SK-N-SH (cell line): ENCODE data around the gene DEPDC7. TPM values are rescaled to one million over a fixed set of nuclear protein-coding genes. Genes with fewer than 3 reads are reported as not detected.

Source experiments
- CTCF ChIA-PET: fragments of 300-600, 350-600 bp; formaldehyde crosslinking; extraction: SDS; loops from one replicate; lab custom pipeline; 2021; lab: Yijun Ruan, JAX
- POLR2A ChIA-PET: fragments of 350-600 bp; sonication (Branson Sonifier 250); formaldehyde crosslinking; extraction: SDS; loops from one replicate; lab custom pipeline; 2020; ENCODE audit warnings: antibody characterized with exemption, inconsistent platforms; lab: Yijun Ruan, JAX
- DNase-seq: peaks from one replicate; pipeline ENCODE4 v3.0.0; 2012
- H2AFZ ChIP-seq: fragments of 200-600 bp; sonication (generic); 2 replicates; pipeline ENCODE4 v1.8.1; 2016; ENCODE audit warnings: antibody characterized with exemption, mild to moderate bottlenecking, low read depth
- H3F3A ChIP-seq: fragments of 200-600 bp; sonication (generic); replicated peaks from 2 replicates; pipeline ENCODE3; 2016; ENCODE audit warnings: antibody characterized with exemption, mild to moderate bottlenecking; ENCODE audit not compliant: insufficient read depth
- H3K27ac ChIP-seq, 2 experiments: fragments of 200-500 bp in 1 of 2; fragments of 200-600 bp in 1 of 2; sonication (Bioruptor generic) in 1 of 2; sonication (generic), shearing (Covaris generic) in 1 of 2; 2 replicates each; pipeline versions ENCODE4 v1.5.1 to v1.6.1; 2014 to 2016; ENCODE audit warnings: low read depth in 2 of 2, inconsistent platforms in 1 of 2, low read length in 1 of 2, mild to moderate bottlenecking in 1 of 2, mixed read lengths in 1 of 2
- H3K27me3 ChIP-seq: fragments of 200-600 bp; sonication (generic), shearing (Covaris generic); 2 replicates; pipeline ENCODE4 v1.6.1; 2016; ENCODE audit warnings: mixed run types; ENCODE audit not compliant: insufficient read depth
- H3K36me3 ChIP-seq, 2 experiments: fragments of 200-500 bp in 1 of 2; fragments of 200-600 bp in 1 of 2; sonication (Bioruptor generic) in 1 of 2; sonication (generic) in 1 of 2; replicated peaks in 1 of 2; 2 replicates each; pipeline versions ENCODE3 to v1.5.1; 2014 to 2016; ENCODE audit warnings: low read length in 1 of 2, mild to moderate bottlenecking in 1 of 2; ENCODE audit not compliant: insufficient read depth in 2 of 2, control insufficient read depth in 1 of 2
- H3K4me1 ChIP-seq, 2 experiments: fragments of 200-500 bp in 1 of 2; fragments of 200-600 bp in 1 of 2; sonication (Bioruptor generic) in 1 of 2; sonication (generic), shearing (Covaris generic) in 1 of 2; 2 replicates each; pipeline versions ENCODE4 v1.5.1 to v1.6.1; 2014 to 2016; ENCODE audit warnings: low read depth in 1 of 2, low read length in 1 of 2, mixed run types in 1 of 2; ENCODE audit not compliant: insufficient read depth in 2 of 2, control insufficient read depth in 1 of 2
- H3K4me2 ChIP-seq: fragments of 200-600 bp; sonication (generic), shearing (Covaris generic); 2 replicates; pipeline ENCODE4 v1.6.1; 2017; ENCODE audit warnings: mixed run types
- H3K4me3 ChIP-seq, 2 experiments: fragments of 200-500 bp in 1 of 2; fragments of 200-600 bp in 1 of 2; sonication (Bioruptor generic) in 1 of 2; sonication (generic), shearing (Covaris generic) in 1 of 2; 2 replicates each; pipeline versions ENCODE4 v1.5.1 to v1.8.1; 2014 to 2016; ENCODE audit warnings: low read depth in 2 of 2, inconsistent platforms in 1 of 2, low read length in 1 of 2, mild to moderate bottlenecking in 1 of 2, mixed read lengths in 1 of 2, moderate library complexity in 1 of 2
- H3K79me2 ChIP-seq: fragments of 200-600 bp; sonication (generic); 2 replicates; pipeline ENCODE4 v1.8.1; 2017; ENCODE audit warnings: mild to moderate bottlenecking; ENCODE audit not compliant: insufficient read depth
- H3K9ac ChIP-seq: fragments of 200-600 bp; sonication (generic); 2 replicates; pipeline ENCODE4 v1.6.1; 2017; ENCODE audit warnings: mixed run types
- H3K9me2 ChIP-seq: fragments of 200-600 bp; sonication (generic); 2 replicates; pipeline ENCODE4 v1.6.1; 2017; ENCODE audit warnings: mixed run types
- H3K9me3 ChIP-seq: fragments of 200-600 bp; sonication (generic); 2 replicates; pipeline ENCODE4 v1.6.1; 2017; ENCODE audit warnings: mixed run types, mild to moderate bottlenecking, moderate library complexity
- H4K20me1 ChIP-seq: fragments of 200-600 bp; sonication (generic); 2 replicates; pipeline ENCODE4 v1.6.1; 2017; ENCODE audit warnings: mild to moderate bottlenecking, mixed run types; ENCODE audit not compliant: insufficient read depth
- CHD2 ChIP-seq: fragments of 150-350 bp; IDR thresholded peaks from 2 replicates; pipeline ENCODE4 v1.6.1; 2018; ENCODE audit warnings: low read length; ENCODE audit not compliant: partially characterized antibody
- CTCF ChIP-seq: fragments of 200-600 bp; sonication (generic); IDR thresholded peaks from 2 replicates; pipeline ENCODE4 v1.6.1; 2017; ENCODE audit warnings: antibody characterized with exemption, mild to moderate bottlenecking, moderate library complexity
- GATA2 ChIP-seq: sonication (generic); formaldehyde crosslinking; IDR thresholded peaks from 2 replicates; pipeline ENCODE4 v1.5.0; 2020; ENCODE audit warnings: mild to moderate bottlenecking, missing genetic modification reagents
- JUND ChIP-seq: IDR thresholded peaks from 2 replicates; pipeline ENCODE4 v1.4.0; 2012
- MXI1 ChIP-seq: IDR thresholded peaks from 2 replicates; pipeline ENCODE4 v1.6.1; 2012; ENCODE audit warnings: mild to moderate bottlenecking, low read depth, low read length, improper control_type of control experiment
- NRF1 ChIP-seq: IDR thresholded peaks from 2 replicates; pipeline ENCODE4 v1.6.1; 2012; ENCODE audit warnings: low read depth, mild to moderate bottlenecking, low read length
- RFX5 ChIP-seq: IDR thresholded peaks from 2 replicates; pipeline ENCODE4 v1.6.1; 2012; ENCODE audit warnings: mild to moderate bottlenecking, improper control_type of control experiment, low read length
- RXRA ChIP-seq: IDR thresholded peaks from 2 replicates; pipeline ENCODE4 v1.4.0; 2012; ENCODE audit warnings: low read depth, mild to moderate bottlenecking, borderline replicate concordance
- SMC3 ChIP-seq: IDR thresholded peaks from 2 replicates; pipeline ENCODE4 v1.6.1; 2012; ENCODE audit warnings: low read depth, low read length, improper control_type of control experiment
- TEAD4 ChIP-seq: IDR thresholded peaks from 2 replicates; pipeline ENCODE4 v1.4.0; 2012; ENCODE audit warnings: mild to moderate bottlenecking, borderline replicate concordance; ENCODE audit not compliant: insufficient read depth
- YY1 ChIP-seq: IDR thresholded peaks from 2 replicates; pipeline ENCODE4 v1.4.0; 2012; ENCODE audit warnings: low read depth, mild to moderate bottlenecking
- WGBS: methylation state at CpG from one replicate; pipeline ENCODE4 v1.1.6; 2017; ENCODE audit warnings: low lambda C conversion rate; 5-methylcytosine and 5-hydroxymethylcytosine counted together
- polyA plus RNA-seq, 3 experiments: library from polyadenylated mRNA; depleted of rRNA; stranded (reverse); fragments of >200 nt; gene quantifications; 2 replicates each; pipeline ENCODE4 v1.2.3, GENCODE V29; 2012
- TF ChIP-seq, protein P1 (sequence below): IDR thresholded peaks from 2 replicates; pipeline ENCODE4 v1.4.0; 2012; ENCODE audit warnings: low read depth
- TF ChIP-seq, protein P2 (sequence below): IDR thresholded peaks from 2 replicates; pipeline ENCODE4 v1.4.0; 2012; ENCODE audit warnings: low read depth, borderline replicate concordance
- TF ChIP-seq, protein P3 (sequence below): IDR thresholded peaks from 2 replicates; pipeline ENCODE4; 2012
- TF ChIP-seq, protein P4 (sequence below): fragments of 150-350 bp; IDR thresholded peaks from 2 replicates; pipeline ENCODE4 v1.6.1; 2016; ENCODE audit warnings: mild to moderate bottlenecking, low read depth, low read length

The DEPDC7 gene
- polyA plus RNA-seq, 1 of the 3 experiments (the other 2 are of a cell fraction): 9.7 TPM

DNA sequence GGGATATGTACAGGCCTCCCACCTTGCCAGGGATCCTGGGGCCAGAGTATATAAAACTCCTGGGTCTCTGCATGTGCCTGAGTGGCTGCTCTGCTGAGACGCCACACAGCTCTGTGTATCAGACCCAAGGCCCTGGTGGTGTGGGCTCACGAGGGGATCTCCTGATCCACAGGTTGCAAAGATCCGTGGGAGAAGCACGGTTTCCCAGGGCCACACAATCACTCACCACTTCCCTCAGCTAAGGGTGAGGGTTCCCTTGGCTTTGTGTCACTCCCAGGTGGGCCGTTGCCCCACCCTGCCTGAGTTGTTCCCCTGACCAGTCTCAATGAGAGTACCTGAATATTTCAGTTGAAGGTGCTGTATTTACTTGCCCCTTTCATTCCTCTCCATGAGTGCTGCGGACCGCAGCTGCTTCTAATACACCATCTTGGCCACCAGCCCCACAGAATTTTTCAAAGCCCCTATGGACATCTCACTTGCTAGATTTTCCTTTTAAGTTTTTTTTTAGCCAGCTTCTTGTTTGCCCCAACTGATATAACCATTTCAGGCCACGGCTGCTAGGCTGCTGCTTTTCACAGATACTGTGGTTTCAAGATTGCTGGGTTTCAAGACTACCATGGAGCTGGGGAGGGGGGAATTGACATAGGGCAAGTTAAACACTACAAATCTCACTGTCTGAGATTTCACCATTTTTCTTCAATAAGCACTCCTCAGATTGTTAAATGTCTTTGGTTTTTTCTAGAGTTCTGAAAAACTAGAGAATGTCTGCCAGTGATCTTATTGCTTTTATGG, 13.7 kb upstream of the DEPDC7 start:
- whole genome bisulfite sequencing: 86% methylated on average over 7 of the region's 8 CpGs
- peaks cover 0 to 10% of the 10 kb centered on the region in 2 experiments; a peak in 2 of 4 replicates for H3K4me1 ChIP-seq
- ChIA-PET CTCF (interaction anchor here (1.1 kb wide), 1 partner anchor 64 kb away, joined by 3 read pairs; no protein-coding TSS in a partner anchor), POLR2A (no interaction called here)
- peaks cover 13% of the 10 kb centered on the region for H3F3A ChIP-seq
- H3K9ac ChIP-seq: no peak overlapping the region
- no peak overlapping the region for H2AFZ ChIP-seq
- DNase-seq: no peak
- no peak overlapping the region for H3K27ac ChIP-seq
- H3K9me2 ChIP-seq: no peaks in the 10 kb centered on the region
- H3K79me2 ChIP-seq: no peaks in the 10 kb centered on the region
- no peak overlapping the region for H3K4me2 ChIP-seq
- H3K4me3 ChIP-seq: no peak overlapping the region
- H3K27me3 ChIP-seq: no peaks in the 10 kb centered on the region
- peaks cover 5% of the 10 kb centered on the region; the same call in 1 of the 2 replicates for H3K9me3 ChIP-seq
- no peaks in the 10 kb centered on the region for H4K20me1 ChIP-seq
- no peak for TF ChIP-seq CTCF
- no peak for TF ChIP-seq JUND
- TF ChIP-seq, protein P1, sequence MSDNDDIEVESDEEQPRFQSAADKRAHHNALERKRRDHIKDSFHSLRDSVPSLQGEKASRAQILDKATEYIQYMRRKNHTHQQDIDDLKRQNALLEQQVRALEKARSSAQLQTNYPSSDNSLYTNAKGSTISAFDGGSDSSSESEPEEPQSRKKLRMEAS: no peak
- no peak for TF ChIP-seq CHD2
- no peak for TF ChIP-seq RXRA
- TF ChIP-seq MXI1: no peak
- TF ChIP-seq RFX5: no peak
- no peak for TF ChIP-seq TEAD4
- TF ChIP-seq, protein P2, sequence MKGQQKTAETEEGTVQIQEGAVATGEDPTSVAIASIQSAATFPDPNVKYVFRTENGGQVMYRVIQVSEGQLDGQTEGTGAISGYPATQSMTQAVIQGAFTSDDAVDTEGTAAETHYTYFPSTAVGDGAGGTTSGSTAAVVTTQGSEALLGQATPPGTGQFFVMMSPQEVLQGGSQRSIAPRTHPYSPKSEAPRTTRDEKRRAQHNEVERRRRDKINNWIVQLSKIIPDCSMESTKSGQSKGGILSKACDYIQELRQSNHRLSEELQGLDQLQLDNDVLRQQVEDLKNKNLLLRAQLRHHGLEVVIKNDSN: no peak
- TF ChIP-seq, protein P3, sequence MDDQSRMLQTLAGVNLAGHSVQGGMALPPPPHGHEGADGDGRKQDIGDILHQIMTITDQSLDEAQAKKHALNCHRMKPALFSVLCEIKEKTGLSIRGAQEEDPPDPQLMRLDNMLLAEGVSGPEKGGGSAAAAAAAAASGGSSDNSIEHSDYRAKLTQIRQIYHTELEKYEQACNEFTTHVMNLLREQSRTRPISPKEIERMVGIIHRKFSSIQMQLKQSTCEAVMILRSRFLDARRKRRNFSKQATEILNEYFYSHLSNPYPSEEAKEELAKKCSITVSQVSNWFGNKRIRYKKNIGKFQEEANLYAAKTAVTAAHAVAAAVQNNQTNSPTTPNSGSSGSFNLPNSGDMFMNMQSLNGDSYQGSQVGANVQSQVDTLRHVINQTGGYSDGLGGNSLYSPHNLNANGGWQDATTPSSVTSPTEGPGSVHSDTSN: no peak
- TF ChIP-seq YY1: no peak
- TF ChIP-seq, protein P4, sequence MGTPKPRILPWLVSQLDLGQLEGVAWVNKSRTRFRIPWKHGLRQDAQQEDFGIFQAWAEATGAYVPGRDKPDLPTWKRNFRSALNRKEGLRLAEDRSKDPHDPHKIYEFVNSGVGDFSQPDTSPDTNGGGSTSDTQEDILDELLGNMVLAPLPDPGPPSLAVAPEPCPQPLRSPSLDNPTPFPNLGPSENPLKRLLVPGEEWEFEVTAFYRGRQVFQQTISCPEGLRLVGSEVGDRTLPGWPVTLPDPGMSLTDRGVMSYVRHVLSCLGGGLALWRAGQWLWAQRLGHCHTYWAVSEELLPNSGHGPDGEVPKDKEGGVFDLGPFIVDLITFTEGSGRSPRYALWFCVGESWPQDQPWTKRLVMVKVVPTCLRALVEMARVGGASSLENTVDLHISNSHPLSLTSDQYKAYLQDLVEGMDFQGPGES: no peak
- no peak for TF ChIP-seq GATA2 (CRISPR knock-in tag)
- TF ChIP-seq SMC3: no peak
- no peak for TF ChIP-seq NRF1
- TF ChIP-seq, all 33 proteins: peak for 0
- no peaks in the 10 kb centered on the region for H3K36me3 ChIP-seq
